HG03159 (cell line): ENCODE results near the gene PAK6.

Experiments used
- ATAC-seq: cut with Tn5 transposase; IDR thresholded peaks from one replicate; pipeline ENCODE4 v1.9.1; 2021; ENCODE audit warnings: mild to moderate bottlenecking, moderate library complexity; ENCODE audit not compliant: unreplicated experiment

PAK6 gene

GRCh38 chr15:40290918-40291574, 52.2 kb downstream of the PAK6 start:
- ATAC-seq = no peak

- ATAC-seq = no peak
These were observed 53.4 kb downstream of the PAK6 start for GRCh38 chr15:40292246-40292645.

DNA sequence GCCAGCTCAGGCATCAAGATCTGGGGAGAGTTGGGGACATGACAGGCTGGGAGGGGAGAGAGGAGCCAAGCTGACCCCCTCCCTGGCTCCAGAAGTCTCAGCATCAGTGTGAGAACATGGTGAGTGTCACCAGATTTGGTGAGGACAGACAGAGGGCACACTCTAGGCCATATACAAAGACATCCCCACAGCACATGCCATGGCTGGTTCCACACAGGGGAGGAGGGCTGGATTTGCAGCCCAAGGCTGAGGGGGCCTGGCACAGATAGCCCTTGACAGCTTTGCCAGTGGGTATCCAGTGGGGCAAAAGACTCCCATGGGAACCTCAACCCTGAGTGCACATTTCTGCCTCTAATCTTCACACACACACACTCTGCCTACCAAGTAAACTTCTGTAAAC, 54.1 kb downstream of the PAK6 start:
- no peak for ATAC-seq

GRCh38 chr15:40293905-40294895, 55.3 kb downstream of the PAK6 start:
- no peak for ATAC-seq

DNA sequence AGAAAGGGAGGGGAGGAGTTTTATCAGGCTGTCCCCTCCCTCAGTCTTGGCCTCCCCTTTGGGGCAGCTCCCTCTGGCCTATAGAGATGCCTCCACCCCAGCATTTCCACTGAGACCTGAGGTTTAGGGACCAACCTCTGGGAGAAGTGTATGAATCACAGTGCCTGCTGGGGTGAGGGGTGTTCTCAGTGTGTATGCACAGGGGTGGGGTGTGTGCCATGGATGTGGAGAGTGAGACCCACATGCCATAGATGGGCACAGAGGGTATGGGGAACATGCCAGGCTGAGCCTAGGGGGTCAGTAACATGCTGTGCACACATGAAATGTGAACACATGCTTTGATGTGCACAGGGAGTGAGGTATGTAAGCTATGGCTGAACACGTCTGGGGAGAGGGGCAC, 56.4 kb downstream of the PAK6 start:
- ATAC-seq = no peak

DNA sequence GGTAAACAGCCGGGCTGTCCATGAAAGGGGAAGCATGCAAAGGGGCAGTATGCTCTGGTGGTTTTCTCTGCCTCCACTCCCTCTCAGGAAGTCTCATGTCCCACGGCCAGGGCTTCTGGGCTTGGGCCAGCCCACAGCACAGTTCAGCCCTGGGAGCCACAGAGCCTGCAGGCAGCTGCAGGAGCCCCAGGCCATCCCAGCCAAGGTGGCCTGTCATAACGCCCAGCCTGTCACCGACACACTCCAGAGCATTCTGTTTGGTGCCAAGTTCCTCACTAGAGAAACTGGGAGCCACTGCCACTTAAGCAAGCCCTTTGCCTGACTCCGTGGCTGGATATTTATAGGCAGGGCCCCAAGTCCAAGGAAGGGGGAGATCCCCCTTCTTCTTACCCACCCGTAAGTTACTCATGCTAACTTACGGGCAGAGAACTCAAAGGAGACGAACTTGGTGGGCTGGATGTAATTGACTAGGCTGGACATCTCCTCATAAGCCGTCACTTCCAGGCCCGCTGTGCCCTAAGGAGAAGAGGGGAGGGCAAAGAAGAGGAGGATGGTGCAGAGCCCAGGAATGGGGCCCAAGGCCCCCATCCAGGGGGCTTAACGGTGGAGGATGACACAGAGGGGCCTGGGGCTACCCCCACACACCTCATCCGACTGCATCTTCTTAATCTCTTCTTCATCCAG, 57.2 kb downstream of the PAK6 start:
- ATAC-seq = no peak

GRCh38 chr15:40296561-40297230, 57.8 kb downstream of the PAK6 start:
- ATAC-seq = no peak

- no peak for ATAC-seq
These were observed 58.5 kb downstream of the PAK6 start for GRCh38 chr15:40297356-40297755.

- ATAC-seq = no peak
These were observed 59.5 kb downstream of the PAK6 start for GRCh38 chr15:40298216-40298935.

- no peak for ATAC-seq
These were observed 61.5 kb downstream of the PAK6 start for GRCh38 chr15:40300367-40300766.

GRCh38 chr15:40300771-40301170, 61.9 kb downstream of the PAK6 start:
- no peak for ATAC-seq

DNA sequence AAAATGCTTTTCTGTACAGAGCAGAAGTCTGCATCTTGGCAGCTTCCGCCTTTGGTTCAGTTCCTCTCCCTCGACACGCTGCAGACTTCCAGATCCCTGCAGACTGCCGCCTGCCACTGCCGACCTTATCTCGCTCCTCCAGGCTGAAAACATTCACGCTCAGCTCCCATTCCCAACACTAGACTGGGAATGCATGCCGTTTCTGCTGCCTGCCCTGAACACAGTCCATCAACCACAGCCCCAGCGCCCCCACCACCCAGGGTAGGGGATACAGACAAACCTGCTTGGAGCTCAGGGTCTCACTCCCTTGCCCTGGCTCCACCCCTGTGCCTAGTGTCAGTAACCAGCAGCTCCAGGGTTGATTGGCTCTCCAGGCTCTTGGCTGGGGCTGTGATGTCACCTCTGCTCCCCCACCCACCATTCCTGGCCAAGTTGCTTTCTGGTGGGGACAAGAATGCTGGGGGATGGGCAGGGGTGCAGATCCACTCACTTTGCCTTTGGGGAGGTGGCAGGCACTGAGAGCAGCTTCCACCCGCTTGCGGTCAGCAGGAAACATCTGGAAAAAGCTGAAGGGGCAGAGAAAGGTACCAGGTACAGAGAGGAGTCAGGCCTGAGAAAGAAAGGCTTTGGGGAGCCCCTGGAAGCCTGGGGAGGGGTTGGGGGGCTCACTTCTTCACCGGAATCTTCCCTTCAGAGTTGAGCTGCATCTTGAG, 62.8 kb downstream of the PAK6 start:
- no peak for ATAC-seq

- no peak for ATAC-seq
These were observed 63.5 kb downstream of the PAK6 start for GRCh38 chr15:40302288-40302886.

DNA sequence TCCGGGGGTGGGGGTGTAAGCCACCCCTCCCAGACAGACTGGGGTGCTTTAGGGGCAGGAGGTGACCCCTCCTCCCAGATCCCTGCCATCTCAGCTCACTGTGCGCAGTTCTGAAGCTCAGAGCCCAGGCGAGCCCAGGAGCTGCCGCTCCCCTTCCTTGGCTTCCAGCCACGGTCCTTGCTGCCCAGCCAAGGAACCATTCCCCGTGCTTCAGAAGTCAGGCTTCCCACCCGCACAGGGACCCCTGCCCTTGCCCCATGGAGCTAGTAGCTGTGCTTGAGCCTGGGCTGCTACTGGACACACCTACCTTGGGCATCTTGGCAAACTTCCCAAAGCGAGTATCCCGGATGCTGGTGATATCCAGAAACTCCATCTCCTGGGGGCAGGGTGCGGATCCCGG, 64.1 kb downstream of the PAK6 start:
- no peak for ATAC-seq

DNA sequence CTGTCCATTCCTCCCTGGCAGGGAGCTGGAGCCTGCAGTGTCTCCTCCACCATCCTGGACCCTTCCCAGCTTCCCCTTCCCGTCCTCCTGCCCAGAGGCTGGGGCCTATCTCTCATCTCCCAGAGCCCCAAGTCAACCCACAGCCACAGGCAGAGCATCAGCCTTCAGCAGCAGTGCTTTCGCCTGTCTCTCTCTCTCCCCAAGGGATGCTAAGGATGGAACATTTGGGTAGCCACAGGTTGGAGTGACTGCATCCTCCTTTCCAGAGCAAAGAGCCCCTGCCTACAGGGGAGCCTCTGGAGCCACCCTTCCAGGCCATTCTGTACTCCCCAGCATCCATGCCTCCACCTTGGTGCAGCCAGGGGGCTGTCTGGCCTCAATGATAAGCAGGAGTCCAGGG, 64.7 kb downstream of the PAK6 start:
- no peak for ATAC-seq

DNA sequence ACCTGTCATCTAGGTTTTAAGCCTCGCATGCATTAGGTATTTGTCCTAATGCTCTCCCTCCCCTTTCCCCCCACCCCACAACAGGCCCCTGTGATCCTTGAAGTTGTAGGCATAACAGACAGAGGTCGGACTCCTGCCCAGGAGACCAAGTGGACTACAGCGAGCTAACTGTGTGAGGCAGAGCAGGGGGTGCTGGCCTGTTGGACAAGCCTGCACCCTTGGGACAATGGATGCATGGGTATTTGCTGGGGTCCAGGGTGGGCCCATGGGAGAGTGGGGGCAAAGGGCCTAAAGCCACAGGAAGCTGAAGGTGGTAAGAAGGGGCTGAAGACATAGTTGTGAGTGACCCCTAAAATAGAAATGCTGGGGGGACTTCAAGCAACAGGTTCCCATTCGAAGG, 66.4 kb downstream of the PAK6 start:
- no peak for ATAC-seq

DNA sequence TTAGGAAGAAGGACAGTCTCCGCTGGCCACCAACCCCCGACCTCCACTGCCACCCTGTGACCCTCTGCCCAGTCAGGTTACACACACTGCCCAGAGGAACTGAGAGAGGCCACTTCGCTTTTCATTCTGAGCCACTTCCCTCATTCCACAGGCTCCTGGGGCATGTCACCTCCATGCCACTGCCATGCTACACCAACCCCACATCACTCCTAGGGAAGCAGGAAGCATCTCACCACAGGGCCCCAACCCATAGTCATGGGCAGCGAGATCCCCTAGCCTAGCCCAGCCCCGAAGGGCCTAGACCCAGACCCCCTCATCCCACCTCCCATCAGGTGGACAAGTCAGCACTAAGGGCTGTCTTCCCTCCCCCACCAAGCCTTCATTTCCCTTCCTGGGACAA, 67.5 kb downstream of the PAK6 start:
- ATAC-seq = no peak

DNA sequence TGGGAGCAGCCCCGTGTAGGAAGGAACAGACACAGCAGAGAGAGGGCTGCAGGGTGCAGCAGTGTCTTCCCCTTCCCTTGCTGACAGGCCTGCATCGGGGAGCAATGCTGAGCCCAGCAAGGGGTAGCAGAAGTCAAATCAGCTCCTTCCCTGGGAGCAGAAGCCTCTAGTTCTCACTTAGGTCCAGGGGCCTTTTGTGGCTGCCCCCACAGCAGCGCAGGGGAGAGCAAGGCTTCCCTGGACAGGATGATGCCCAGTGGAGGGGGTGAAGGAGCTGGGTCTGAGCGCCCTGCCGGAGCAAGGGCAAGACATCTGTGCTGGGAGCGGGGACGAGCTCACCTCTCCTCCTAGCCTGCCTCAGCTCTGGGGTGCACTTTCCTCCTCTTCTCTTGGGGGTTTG, 68.0 kb downstream of the PAK6 start:
- ATAC-seq = no peak

DNA sequence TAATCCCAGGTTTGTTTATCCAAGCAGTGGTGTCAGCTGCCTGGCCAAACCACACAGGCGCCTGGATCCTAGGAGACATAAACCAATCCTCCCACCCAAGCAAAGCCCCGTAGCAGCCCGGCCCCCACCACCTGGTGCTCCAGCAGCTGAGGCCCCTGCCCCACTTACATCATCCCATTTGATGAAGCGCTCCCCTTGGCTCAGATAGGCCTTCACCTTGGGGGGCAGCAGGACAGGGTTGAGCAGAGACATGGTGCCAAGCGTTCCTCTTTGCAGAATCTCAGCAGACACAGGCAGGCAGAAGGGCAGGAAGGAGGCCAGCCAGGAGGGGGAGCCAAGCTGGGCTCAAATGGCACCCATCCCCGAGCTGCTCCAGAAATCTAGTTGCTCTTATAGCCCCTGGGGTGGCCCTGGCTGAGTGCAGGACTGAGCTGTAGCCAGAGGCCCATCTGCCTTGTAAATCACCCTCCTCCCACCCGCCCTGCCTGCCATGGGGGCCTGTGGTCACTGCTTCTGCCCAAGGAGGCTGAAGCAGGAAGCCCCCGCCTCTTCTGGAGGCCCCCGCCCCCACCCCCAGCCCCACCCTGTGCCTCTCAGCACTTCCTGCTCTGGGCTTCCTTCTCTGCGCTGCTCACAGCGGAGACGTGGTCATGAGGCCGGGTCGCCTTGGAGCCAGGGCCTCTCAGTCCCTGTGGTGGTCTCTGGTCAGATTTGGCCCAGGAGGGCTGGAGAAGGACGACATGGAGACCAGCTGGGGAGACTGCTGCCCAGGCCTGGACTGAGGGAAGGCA, 68.8 kb downstream of the PAK6 start, which contains the start of gene PLCB2:
PLCB2 (minus strand) TSS at position 515 of the 791 bp plus-strand sequence; CDS start at position 252, 263 bp downstream.
- ATAC-seq = peak; percentile 67
